ENCODE results near the gene CLEC12A.

DNA sequence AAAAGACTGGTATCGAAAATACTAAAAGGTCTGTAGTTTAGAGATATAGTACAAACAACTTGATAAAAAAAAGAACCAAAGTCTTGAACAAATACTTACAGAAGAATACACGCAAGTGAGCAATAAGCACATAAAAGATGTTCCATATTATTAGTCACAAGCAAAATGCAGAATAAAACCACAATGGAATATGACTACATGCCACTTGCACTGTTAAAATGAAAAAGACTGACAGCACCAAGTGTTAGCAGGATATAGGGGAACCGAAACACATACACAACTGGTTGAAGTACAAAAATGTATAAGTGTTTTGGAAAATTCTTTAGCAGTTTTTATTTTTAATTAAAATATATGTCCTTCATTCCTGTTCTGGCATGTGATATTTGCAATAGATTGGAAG is 42.6 kb upstream of the CLEC12A start:
- TF ChIP-seq, protein P1, sequence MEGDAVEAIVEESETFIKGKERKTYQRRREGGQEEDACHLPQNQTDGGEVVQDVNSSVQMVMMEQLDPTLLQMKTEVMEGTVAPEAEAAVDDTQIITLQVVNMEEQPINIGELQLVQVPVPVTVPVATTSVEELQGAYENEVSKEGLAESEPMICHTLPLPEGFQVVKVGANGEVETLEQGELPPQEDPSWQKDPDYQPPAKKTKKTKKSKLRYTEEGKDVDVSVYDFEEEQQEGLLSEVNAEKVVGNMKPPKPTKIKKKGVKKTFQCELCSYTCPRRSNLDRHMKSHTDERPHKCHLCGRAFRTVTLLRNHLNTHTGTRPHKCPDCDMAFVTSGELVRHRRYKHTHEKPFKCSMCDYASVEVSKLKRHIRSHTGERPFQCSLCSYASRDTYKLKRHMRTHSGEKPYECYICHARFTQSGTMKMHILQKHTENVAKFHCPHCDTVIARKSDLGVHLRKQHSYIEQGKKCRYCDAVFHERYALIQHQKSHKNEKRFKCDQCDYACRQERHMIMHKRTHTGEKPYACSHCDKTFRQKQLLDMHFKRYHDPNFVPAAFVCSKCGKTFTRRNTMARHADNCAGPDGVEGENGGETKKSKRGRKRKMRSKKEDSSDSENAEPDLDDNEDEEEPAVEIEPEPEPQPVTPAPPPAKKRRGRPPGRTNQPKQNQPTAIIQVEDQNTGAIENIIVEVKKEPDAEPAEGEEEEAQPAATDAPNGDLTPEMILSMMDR (IDR thresholded peaks at IDR 0.05), result no peak
- TF ChIP-seq POLR2AphosphoS5 (IDR thresholded peaks at IDR 0.05) (no peak), EP300 (IDR thresholded peaks at IDR 0.05) (no peak), POLR2A (IDR thresholded peaks at IDR 0.05) (no peak)
